Fibroblast of skin of right quadriceps (primary cell): ENCODE measurements around the gene AQP6.

Source experiments
- DNase-seq: peaks from one replicate; pipeline ENCODE4 v3.0.0-alpha.2; 2013

AQP6 gene

GRCh38 chr12:49957570-49957967 is 15.2 kb upstream of the AQP6 start:
- no peak for DNase-seq

- no peak for DNase-seq
These were observed 12.9 kb upstream of the AQP6 start for GRCh38 chr12:49959685-49960473.

GRCh38 chr12:49960474-49961110 is 12.2 kb upstream of the AQP6 start:
- no peak for DNase-seq

GRCh38 chr12:49961111-49961922 is 11.4 kb upstream of the AQP6 start, which contains the start of gene AQP5:
TSS of gene AQP5 (plus strand) at chr12:49961872. CDS start at chr12:49962018, 146 bp downstream.
- no peak for DNase-seq

- no peak for DNase-seq
These were observed 10.6 kb upstream of the AQP6 start for GRCh38 chr12:49961993-49962764.

GRCh38 chr12:49962861-49963765 is 9.6 kb upstream of the AQP6 start:
- DNase-seq, result no peak

GRCh38 chr12:49963976-49964815 is 8.6 kb upstream of the AQP6 start:
- no peak for DNase-seq

GRCh38 chr12:49964849-49965624 is 7.7 kb upstream of the AQP6 start:
- DNase-seq, result no peak

GRCh38 chr12:49965836-49966235 is 6.9 kb upstream of the AQP6 start:
- no peak for DNase-seq

- no peak for DNase-seq
These were observed 6.2 kb upstream of the AQP6 start for GRCh38 chr12:49966511-49967041.

- DNase-seq, result peak; percentile 78
These were observed 5.5 kb upstream of the AQP6 start for GRCh38 chr12:49967042-49967776.

GRCh38 chr12:49967777-49968250 is 4.9 kb upstream of the AQP6 start:
- DNase-seq, result no peak

GRCh38 chr12:49968471-49968870 is 4.3 kb upstream of the AQP6 start:
- no peak for DNase-seq

GRCh38 chr12:49969027-49969426 is 3.7 kb upstream of the AQP6 start:
- DNase-seq, result no peak

GRCh38 chr12:49969651-49970429 is 2.9 kb upstream of the AQP6 start:
- DNase-seq, result no peak

- no peak for DNase-seq
These were observed 2.1 kb upstream of the AQP6 start for GRCh38 chr12:49970658-49971057.

GRCh38 chr12:49971141-49971540 is 1.6 kb upstream of the AQP6 start:
- DNase-seq, result no peak

GRCh38 chr12:49972129-49972528 is 618 bp upstream of the AQP6 start:
- DNase-seq, result no peak
